A673 (cell line): ENCODE results near the gene HVCN1.

Experiments
- CTCF ChIP-seq: fragments of 300-800, 200-600 bp; sonication (generic); conservative IDR thresholded peaks from 2 replicates; pipeline ENCODE4 v1.5.1; 2017; ENCODE audit warnings: low read depth, mild to moderate bottlenecking, antibody characterized with exemption, low read length, moderate library complexity, mixed read lengths
- EZH2 ChIP-seq: fragments of 200-600 bp; sonication (generic); IDR thresholded peaks from 2 replicates; pipeline ENCODE4 v1.6.1; 2017; ENCODE audit warnings: borderline replicate concordance, low read depth, mild to moderate bottlenecking, mixed read lengths, antibody characterized with exemption, low read length; ENCODE audit not compliant: poor library complexity, severe bottlenecking

- TF ChIP-seq CTCF (no peak), EZH2 (no peak)
These were observed 28.1 kb upstream of the HVCN1 start for GRCh38 chr12:110717037-110717436.
